Measurements from ENCODE around the gene IPPK. TPM values are rescaled to one million over a fixed set of nuclear protein-coding genes. Genes with fewer than 3 reads are reported as not detected.

Gene IPPK
- total RNA-seq, 4 donors from 2014 or later, result 41.8 to 86.9 (median 46.1) TPM

GRCh38 chr9:92668746-92669526, 995 bp downstream of the IPPK start:
- 14 to 20% methylated on average over 9 to 13 of the region's 14 CpGs for WGBS, 2 donors
- H3K36me3 ChIP-seq, result peaks cover 6 to 30% (median 9%) of the 10 kb centered on the region in 3 donors
- DNase-seq, result no peak
- peak overlapping the region; percentile 94 to 99 (median 98) for H3K27ac ChIP-seq
- peaks cover 37 to 72% (median 40%) of the 10 kb centered on the region in 3 donors for H3K4me1 ChIP-seq
- TF ChIP-seq CTCF (IDR thresholded peaks at IDR 0.05) (no peak), POLR2A (IDR thresholded peaks at IDR 0.05) (peak in 1 of 4 donors; percentile 36)
- peak overlapping the region; percentile 77 to 92 (median 85) for H3K4me3 ChIP-seq
- intact Hi-C loops (cut with DNase I), result no loop called here
- H3K27me3 ChIP-seq, result no peaks in the 10 kb centered on the region
- no peaks in the 10 kb centered on the region for H3K9me3 ChIP-seq

- no peak for DNase-seq
Observed at GRCh38 chr9:92666912-92667532, 2.9 kb downstream of the IPPK start.

GRCh38 chr9:92666236-92666635, 3.7 kb downstream of the IPPK start:
- H3K4me3 ChIP-seq, result no peak overlapping the region
- peak overlapping the region; percentile 54 to 99 (median 98) for H3K27ac ChIP-seq
- peaks cover 34 to 86% (median 39%) of the 10 kb centered on the region in 3 donors for H3K4me1 ChIP-seq
- H3K36me3 ChIP-seq, result peaks cover 6 to 57% (median 9%) of the 10 kb centered on the region in 3 donors
- no peaks in the 10 kb centered on the region for H3K27me3 ChIP-seq
- no peaks in the 10 kb centered on the region for H3K9me3 ChIP-seq
- DNase-seq, result no peak
- intact Hi-C loops (cut with DNase I), result no loop called here
- 75 to 88% methylated on average over 1 to 6 of the region's 6 CpGs for WGBS, 2 donors
- TF ChIP-seq CTCF (IDR thresholded peaks at IDR 0.05) (no peak), POLR2A (IDR thresholded peaks at IDR 0.05) (no peak)

More at GRCh38 chr9:92666912-92667532, 2.9 kb downstream of the IPPK start:
- no peaks in the 10 kb centered on the region for H3K27me3 ChIP-seq
- TF ChIP-seq CTCF (IDR thresholded peaks at IDR 0.05), result no peak
- TF ChIP-seq POLR2A (IDR thresholded peaks at IDR 0.05), result no peak
- peaks cover 37 to 86% (median 40%) of the 10 kb centered on the region in 3 donors for H3K4me1 ChIP-seq
- H3K36me3 ChIP-seq, result peaks cover 6 to 50% (median 9%) of the 10 kb centered on the region in 3 donors
- no peak overlapping the region for H3K4me3 ChIP-seq
- intact Hi-C loops (cut with DNase I), result no loop called here
- 64 to 83% methylated on average over 3 to 5 of the region's 8 CpGs for WGBS, 2 donors
- H3K9me3 ChIP-seq, result no peaks in the 10 kb centered on the region
- H3K27ac ChIP-seq, result peak overlapping the region; percentile 54 to 99 (median 98)

- WGBS, 2 donors, result 69 to 73% methylated on average over 3 of the region's 3 CpGs
- TF ChIP-seq CTCF (IDR thresholded peaks at IDR 0.05), result no peak
- no peak for TF ChIP-seq POLR2A (IDR thresholded peaks at IDR 0.05)
- no peak overlapping the region for H3K4me3 ChIP-seq
- DNase-seq, result no peak
- intact Hi-C loops (cut with DNase I), result no loop called here
- H3K27me3 ChIP-seq, result no peaks in the 10 kb centered on the region
- peaks cover 6 to 60% (median 9%) of the 10 kb centered on the region in 3 donors for H3K36me3 ChIP-seq
- no peaks in the 10 kb centered on the region for H3K9me3 ChIP-seq
- peaks cover 33 to 86% (median 40%) of the 10 kb centered on the region in 3 donors for H3K4me1 ChIP-seq
- H3K27ac ChIP-seq, result peak overlapping the region; percentile 54 to 99 (median 98)
Observed at GRCh38 chr9:92665836-92666235, 4.1 kb downstream of the IPPK start.
